IPS-NIHi7 (cell line): ENCODE measurements around the gene DDX4.
A peak's percentile ranks its signal among the peaks of the same experiment; 100 is the strongest.
"Not testable (repeated sequence)": the region's sequence is repeated elsewhere in the genome, so short reads cannot be mapped to it uniquely, and the experiment has no call there.

Source experiments
- DNase-seq: peaks from one replicate; pipeline ENCODE4 v3.0.0; 2012; ENCODE audit warnings: mixed read lengths; ENCODE audit errors: extremely low spot score

DDX4 gene

GRCh38 chr5:55737793-55738192, at the start of gene DDX4:
Gene DDX4, plus strand, starts transcription at chr5:55738061. Its CDS starts 903 bp downstream, at chr5:55738964.
- DNase-seq, result peak; percentile 24

- DNase-seq, result peak; percentile 18
These were observed 46.4 kb upstream of the DDX4 start for GRCh38 chr5:55691265-55692105.

GRCh38 chr5:55692106-55692417, 45.8 kb upstream of the DDX4 start:
- no peak for DNase-seq

GRCh38 chr5:55692509-55692908, 45.4 kb upstream of the DDX4 start:
- DNase-seq, result no peak

GRCh38 chr5:55694152-55694830, 43.6 kb upstream of the DDX4 start:
- peak; percentile 26 for DNase-seq

GRCh38 chr5:55696704-55697103, 41.2 kb upstream of the DDX4 start:
- DNase-seq, result not testable (repeated sequence)

- DNase-seq, result no peak
These were observed 38.7 kb upstream of the DDX4 start for GRCh38 chr5:55699041-55699688.

- no peak for DNase-seq
These were observed 37.1 kb upstream of the DDX4 start for GRCh38 chr5:55700745-55701144.

- no peak for DNase-seq
These were observed 36.3 kb upstream of the DDX4 start for GRCh38 chr5:55701462-55702103.

- no peak for DNase-seq
These were observed 35.1 kb upstream of the DDX4 start for GRCh38 chr5:55702598-55703345.

- DNase-seq, result no peak
These were observed 31.6 kb upstream of the DDX4 start for GRCh38 chr5:55706230-55706629.

- DNase-seq, result no peak
These were observed 29.1 kb upstream of the DDX4 start for GRCh38 chr5:55708732-55709131.

GRCh38 chr5:55711507-55712022, 26.3 kb upstream of the DDX4 start:
- DNase-seq, result no peak

GRCh38 chr5:55712023-55712859, 25.6 kb upstream of the DDX4 start, which contains the start of gene SLC38A9:
Gene SLC38A9, minus strand, starts transcription at chr5:55712324. Its CDS starts 14,366 bp downstream, at chr5:55697958.
- peak; percentile 97 for DNase-seq

- no peak for DNase-seq
These were observed 24.0 kb upstream of the DDX4 start for GRCh38 chr5:55713871-55714270.

GRCh38 chr5:55714339-55714738, 23.5 kb upstream of the DDX4 start:
- DNase-seq, result no peak

- DNase-seq, result no peak
These were observed 23.1 kb upstream of the DDX4 start for GRCh38 chr5:55714749-55715148.

- DNase-seq, result no peak
These were observed 22.3 kb upstream of the DDX4 start for GRCh38 chr5:55715519-55716078.

GRCh38 chr5:55719026-55719425, 18.8 kb upstream of the DDX4 start:
- not testable (repeated sequence) for DNase-seq

- DNase-seq, result no peak
These were observed 17.6 kb upstream of the DDX4 start for GRCh38 chr5:55720188-55720703.
